Neural cell (in vitro differentiated cells): ENCODE data around the gene LEMD2. TPM values are rescaled to one million over a fixed set of nuclear protein-coding genes. Genes with fewer than 3 reads are reported as not detected.

Experiments
- H2AFZ ChIP-seq: fragments of 200-600, 300-800 bp; sonication (generic), shearing (Covaris generic); 2 replicates; pipeline ENCODE4 v1.6.0; 2014; ENCODE audit warnings: low read depth, mild to moderate bottlenecking, antibody characterized with exemption, low read length, moderate library complexity
- H3F3A ChIP-seq: fragments of 200-600 bp; shearing (Covaris generic); 2 replicates; pipeline ENCODE4 v1.6.1; 2016; ENCODE audit warnings: mild to moderate bottlenecking, moderate library complexity, mixed read lengths, antibody characterized with exemption, low read length; ENCODE audit not compliant: insufficient read depth, poor library complexity, severe bottlenecking
- H3K27ac ChIP-seq: fragments of 200-600, 300-800 bp; sonication (generic), shearing (Covaris generic); 2 replicates; pipeline ENCODE4 v1.5.1; 2014; ENCODE audit warnings: mild to moderate bottlenecking, low read length, moderate library complexity
- H3K27me3 ChIP-seq: fragments of 300-800, 200-600 bp; sonication (generic), shearing (Covaris generic); 2 replicates; pipeline ENCODE4 v1.6.0; 2014; ENCODE audit warnings: mild to moderate bottlenecking, low read depth, low read length, moderate library complexity; ENCODE audit not compliant: insufficient read depth
- H3K36me3 ChIP-seq: fragments of 300-800, 200-600 bp; sonication (generic), shearing (Covaris generic); 2 replicates; pipeline ENCODE4 v1.5.1; 2014; ENCODE audit warnings: mild to moderate bottlenecking, antibody characterized with exemption, low read length, moderate library complexity; ENCODE audit not compliant: insufficient read depth
- H3K4me2 ChIP-seq: fragments of 300-800, 200-600 bp; sonication (generic), shearing (Covaris generic); 2 replicates; pipeline ENCODE4 v1.6.0; 2014; ENCODE audit warnings: mild to moderate bottlenecking, low read length
- H3K4me3 ChIP-seq: fragments of 300-800, 200-600 bp; sonication (generic), shearing (Covaris generic); 2 replicates; pipeline ENCODE4 v1.5.1; 2014; ENCODE audit warnings: mild to moderate bottlenecking, low read length, moderate library complexity
- H3K79me2 ChIP-seq: fragments of 200-600 bp; shearing (Covaris generic); replicated peaks from 2 replicates; pipeline ENCODE4 v1.6.0; 2014; ENCODE audit warnings: mild to moderate bottlenecking, low read length, moderate library complexity; ENCODE audit not compliant: insufficient read depth
- H3K9ac ChIP-seq: fragments of 300-800, 200-600 bp; sonication (generic), shearing (Covaris generic); 2 replicates; pipeline ENCODE4 v1.6.1; 2016; ENCODE audit warnings: mild to moderate bottlenecking, low read length, mixed read lengths
- H3K9me2 ChIP-seq: fragments of 200-600 bp; shearing (Covaris generic); 2 replicates; pipeline ENCODE4 v1.6.1; 2016; ENCODE audit warnings: mild to moderate bottlenecking, low read length, mixed read lengths; ENCODE audit not compliant: insufficient read depth
- H3K9me3 ChIP-seq: fragments of 200-600, 300-800 bp; sonication (generic), shearing (Covaris generic); 2 replicates; pipeline ENCODE4 v1.6.1; 2016; ENCODE audit warnings: mild to moderate bottlenecking, mixed run types, low read length, moderate library complexity, mixed read lengths
- H4K20me1 ChIP-seq: fragments of 200-600 bp; shearing (Covaris generic); 2 replicates; pipeline ENCODE4 v1.6.1; 2016; ENCODE audit warnings: mild to moderate bottlenecking, mixed run types; ENCODE audit not compliant: insufficient read depth
- CTCF ChIP-seq: fragments of 450-650 bp; IDR thresholded peaks from 2 replicates; pipeline ENCODE4 v1.5.1; 2014; ENCODE audit warnings: antibody characterized with exemption, mild to moderate bottlenecking, moderate library complexity; ENCODE audit not compliant: poor library complexity, severe bottlenecking
- EP300 ChIP-seq: fragments of 450-650 bp; conservative IDR thresholded peaks from 2 replicates; pipeline ENCODE4 v1.6.1; 2014; ENCODE audit warnings: antibody characterized with exemption, mild to moderate bottlenecking, moderate library complexity; ENCODE audit not compliant: poor library complexity, severe bottlenecking
- EZH2 ChIP-seq: fragments of 200-600, 300-800 bp; shearing (Covaris generic), sonication (generic); IDR thresholded peaks from 2 replicates; pipeline ENCODE4 v1.6.1; 2014; ENCODE audit warnings: antibody characterized with exemption, low read length, borderline replicate concordance, mild to moderate bottlenecking; ENCODE audit not compliant: insufficient read depth, poor library complexity, severe bottlenecking
- MXI1 ChIP-seq: fragments of 450-650 bp; conservative IDR thresholded peaks from 2 replicates; pipeline ENCODE4 v1.6.1; 2014; ENCODE audit warnings: antibody characterized with exemption, mild to moderate bottlenecking; ENCODE audit not compliant: poor library complexity, severe bottlenecking
- POLR2AphosphoS5 ChIP-seq: IDR thresholded peaks from 2 replicates; pipeline ENCODE4 v1.6.1; 2012
- RAD21 ChIP-seq: fragments of 450-650 bp; conservative IDR thresholded peaks from 2 replicates; pipeline ENCODE4 v1.6.1; 2014; ENCODE audit warnings: antibody characterized with exemption, mild to moderate bottlenecking, moderate library complexity
- REST ChIP-seq: IDR thresholded peaks from 2 replicates; pipeline ENCODE4 v1.6.1; 2012; ENCODE audit warnings: borderline replicate concordance
- SMC3 ChIP-seq: fragments of 450-650 bp; conservative IDR thresholded peaks from 2 replicates; pipeline ENCODE4 v1.6.1; 2014; ENCODE audit warnings: antibody characterized with exemption, mild to moderate bottlenecking, moderate library complexity; ENCODE audit not compliant: poor library complexity
- TAF1 ChIP-seq: IDR thresholded peaks from 2 replicates; pipeline ENCODE4 v1.6.1; 2012; ENCODE audit warnings: low read depth
- polyA plus RNA-seq: library from polyadenylated mRNA; depleted of rRNA; stranded (reverse); fragments of >200 nt; gene quantifications from 2 replicates; pipeline ENCODE4 v1.2.3, GENCODE V29; 2014

Gene LEMD2
- polyA plus RNA-seq, 1 donor from 2014 or later, result 84.6 TPM

GRCh38 chr6:33836806-33837469, 48.0 kb upstream of the LEMD2 start:
- H3K9ac ChIP-seq, result no peak overlapping the region
- H2AFZ ChIP-seq, result no peak overlapping the region
- no peaks in the 10 kb centered on the region for H3K27me3 ChIP-seq
- no peak overlapping the region for H3K4me2 ChIP-seq
- H3K9me3 ChIP-seq, result no peaks in the 10 kb centered on the region
- TF ChIP-seq EP300 (no peak), REST (no peak), CTCF (no peak), POLR2AphosphoS5 (no peak), MXI1 (no peak), RAD21 (no peak), TAF1 (no peak), SMC3 (no peak), EZH2 (no peak)
- no peak overlapping the region for H3K27ac ChIP-seq
- no peaks in the 10 kb centered on the region for H3F3A ChIP-seq
- no peaks in the 10 kb centered on the region for H3K79me2 ChIP-seq
- no peaks in the 10 kb centered on the region for H3K9me2 ChIP-seq
- no peak overlapping the region for H3K4me3 ChIP-seq
- no peaks in the 10 kb centered on the region for H3K36me3 ChIP-seq
- no peaks in the 10 kb centered on the region for H4K20me1 ChIP-seq

GRCh38 chr6:33834401-33835392, 45.8 kb upstream of the LEMD2 start:
- Histone ChIP-seq H3F3A (no peaks in the 10 kb centered on the region), H3K36me3 (no peaks in the 10 kb centered on the region), H3K9ac (no peak overlapping the region), H3K27ac (no peak overlapping the region), H3K9me2 (no peaks in the 10 kb centered on the region), H4K20me1 (no peaks in the 10 kb centered on the region), H3K4me2 (no peak overlapping the region), H3K27me3 (no peaks in the 10 kb centered on the region), H2AFZ (no peak overlapping the region), H3K79me2 (no peaks in the 10 kb centered on the region), H3K9me3 (no peaks in the 10 kb centered on the region), H3K4me3 (no peak overlapping the region)
- TF ChIP-seq POLR2AphosphoS5 (no peak), REST (no peak), EZH2 (no peak), MXI1 (no peak), TAF1 (no peak), EP300 (no peak), SMC3 (no peak), RAD21 (no peak), CTCF (no peak)
